G401 (cell line): Measurements from ENCODE around the gene KIF26B. TPM values are rescaled to one million over a fixed set of nuclear protein-coding genes. Genes with fewer than 3 reads are reported as not detected.

Experiments
- DNase-seq: peaks from one replicate; pipeline ENCODE4 v3.0.0-alpha.2; 2015; ENCODE audit warnings: low spot score
- in situ Hi-C: cut with HindIII; loops from 2 replicates; pipeline ENCODE4 v1.10.0; 2016; ENCODE audit warnings: low sequenced_read_pairs, mixed read lengths
- total RNA-seq: library from RNA; depleted of rRNA; stranded (reverse); fragments of >200 nt; shearing (Covaris generic); gene quantifications from 2 replicates; pipeline ENCODE4 v1.2.3, GENCODE V29; 2014

KIF26B gene
- total RNA-seq, 1 experiment from 2014 or later, result 9.8 TPM

GRCh38 chr1:245198748-245199516 is 44.1 kb downstream of the KIF26B start:
- in situ Hi-C loops, result no loop called here

GRCh38 chr1:245200146-245200545 is 45.4 kb downstream of the KIF26B start:
- no peak for DNase-seq
- in situ Hi-C loops, result no loop called here

More at GRCh38 chr1:245198748-245199516, 44.1 kb downstream of the KIF26B start:
- no peak for DNase-seq

- DNase-seq, result no peak
- in situ Hi-C loops, result no loop called here
Measured at GRCh38 chr1:245201201-245201600, 46.4 kb downstream of the KIF26B start.

- in situ Hi-C loops, result no loop called here
- DNase-seq, result no peak
Measured at GRCh38 chr1:245201827-245202226, 47.0 kb downstream of the KIF26B start.

- in situ Hi-C loops, result no loop called here
- DNase-seq, result no peak
Measured at GRCh38 chr1:245205396-245205795, 50.6 kb downstream of the KIF26B start.

GRCh38 chr1:245205864-245206263 is 51.1 kb downstream of the KIF26B start:
- in situ Hi-C loops, result no loop called here
- no peak for DNase-seq

- DNase-seq, result no peak
- in situ Hi-C loops, result no loop called here
Measured at GRCh38 chr1:245207056-245207638, 52.4 kb downstream of the KIF26B start.

- in situ Hi-C loops, result no loop called here
Measured at GRCh38 chr1:245207801-245208200, 53.0 kb downstream of the KIF26B start.

GRCh38 chr1:245209658-245210435 is 55.1 kb downstream of the KIF26B start:
- in situ Hi-C loops, result no loop called here
- DNase-seq, result no peak

More at GRCh38 chr1:245207801-245208200, 53.0 kb downstream of the KIF26B start:
- DNase-seq, result peak; percentile 83

GRCh38 chr1:245211035-245211749 is 56.4 kb downstream of the KIF26B start:
- no peak for DNase-seq
- in situ Hi-C loops, result no loop called here

- DNase-seq, result no peak
- in situ Hi-C loops, result no loop called here
Measured at GRCh38 chr1:245211761-245212160, 57.0 kb downstream of the KIF26B start.

GRCh38 chr1:245212221-245212710 is 57.5 kb downstream of the KIF26B start:
- in situ Hi-C loops, result no loop called here
- DNase-seq, result peak; percentile 20

GRCh38 chr1:245213066-245213831 is 58.5 kb downstream of the KIF26B start:
- in situ Hi-C loops, result no loop called here
- DNase-seq, result peak; percentile 72

- in situ Hi-C loops, result no loop called here
- peak; percentile 79 for DNase-seq
Measured at GRCh38 chr1:245215071-245215470, 60.3 kb downstream of the KIF26B start.

- in situ Hi-C loops, result no loop called here
- DNase-seq, result peak; percentile 44
Measured at GRCh38 chr1:245216366-245217115, 61.8 kb downstream of the KIF26B start.

- DNase-seq, result no peak
- in situ Hi-C loops, result no loop called here
Measured at GRCh38 chr1:245217853-245218608, 63.2 kb downstream of the KIF26B start.

GRCh38 chr1:245220381-245220985 is 65.7 kb downstream of the KIF26B start:
- in situ Hi-C loops, result no loop called here
- DNase-seq, result no peak
